Activated CD4-positive, alpha-beta T cell treated with anti-CD3 and anti-CD28 coated beads, Interleukin-2, amount 50 U/mL, for 16 hours (primary cell): Measurements from ENCODE around the gene SOX13.
A peak's percentile ranks its signal among the peaks of the same experiment; 100 is the strongest.
"Not testable (repeated sequence)": the region's sequence is repeated elsewhere in the genome, so short reads cannot be mapped to it uniquely, and the experiment has no call there.

Source experiments
- DNase-seq: peaks from one replicate; pipeline ENCODE4 v3.0.0-alpha.2; 2020

SOX13 gene

GRCh38 chr1:204087893-204088528 lies 15.1 kb downstream of the SOX13 start:
- no peak for DNase-seq

GRCh38 chr1:204088596-204088995 lies 15.7 kb downstream of the SOX13 start:
- no peak for DNase-seq

DNA sequence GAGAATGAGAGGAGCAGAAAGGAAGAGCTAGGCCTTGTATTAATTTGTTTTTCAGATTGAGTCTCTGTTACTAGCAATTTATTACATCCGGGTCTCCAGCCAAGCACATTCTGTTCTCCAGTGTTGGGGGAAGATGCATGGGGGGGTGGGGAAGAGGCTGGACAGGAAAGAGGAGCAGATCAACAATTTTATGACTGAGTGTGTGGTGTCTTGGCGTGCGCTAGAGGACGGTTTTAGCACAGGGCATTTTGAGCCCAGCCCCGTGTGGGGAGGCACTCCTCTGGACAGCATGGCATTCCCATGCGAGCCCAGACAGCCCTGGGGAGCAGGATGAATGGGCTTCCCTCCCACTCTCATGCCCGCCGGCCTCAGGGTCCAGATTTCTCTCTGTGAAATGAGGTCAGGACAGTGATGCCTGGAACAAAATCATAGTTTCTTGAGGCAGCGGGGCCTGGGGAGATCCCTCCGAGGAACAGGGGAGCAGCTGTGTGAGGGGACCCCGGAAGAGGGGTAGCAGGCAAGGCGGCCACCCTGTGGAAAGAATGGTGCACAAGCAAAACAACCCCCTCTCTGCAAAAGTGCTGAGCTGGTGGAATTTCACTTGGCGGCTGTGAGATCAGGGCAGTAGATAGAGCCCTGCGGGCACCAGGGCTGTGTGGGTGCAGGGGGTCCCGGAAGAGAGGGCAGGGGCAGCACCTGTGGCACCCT lies 16.3 kb downstream of the SOX13 start:
- no peak for DNase-seq

GRCh38 chr1:204090132-204090531 lies 17.2 kb downstream of the SOX13 start:
- DNase-seq = not testable (repeated sequence)

GRCh38 chr1:204091066-204091465 lies 18.2 kb downstream of the SOX13 start:
- no peak for DNase-seq

DNA sequence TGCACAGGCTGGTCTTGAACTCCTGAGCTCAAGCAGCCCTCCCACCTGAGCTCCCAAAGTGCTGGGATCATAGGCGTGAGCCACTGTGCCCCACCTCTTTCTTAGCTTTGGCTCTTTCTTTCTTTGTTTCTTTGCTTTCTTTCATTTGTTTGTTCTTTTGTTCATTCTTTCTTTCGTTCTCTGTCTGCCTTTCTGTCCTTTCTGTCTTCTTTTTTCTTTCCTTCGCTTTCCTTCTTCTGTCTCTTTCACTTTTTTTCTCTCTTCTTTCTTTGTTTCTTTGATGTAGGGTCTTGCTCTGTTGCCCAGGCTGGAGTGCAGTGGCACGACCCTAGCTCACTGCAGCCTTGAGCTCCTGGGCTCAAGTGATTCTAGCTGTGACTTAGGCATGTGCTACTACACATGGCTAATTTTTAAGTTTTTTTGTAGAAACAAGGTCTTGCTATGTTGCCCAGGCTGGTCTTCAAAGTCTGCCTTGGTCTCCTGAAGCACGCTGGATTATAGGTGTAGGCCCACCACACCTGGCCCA lies 18.9 kb downstream of the SOX13 start:
- DNase-seq = no peak

DNA sequence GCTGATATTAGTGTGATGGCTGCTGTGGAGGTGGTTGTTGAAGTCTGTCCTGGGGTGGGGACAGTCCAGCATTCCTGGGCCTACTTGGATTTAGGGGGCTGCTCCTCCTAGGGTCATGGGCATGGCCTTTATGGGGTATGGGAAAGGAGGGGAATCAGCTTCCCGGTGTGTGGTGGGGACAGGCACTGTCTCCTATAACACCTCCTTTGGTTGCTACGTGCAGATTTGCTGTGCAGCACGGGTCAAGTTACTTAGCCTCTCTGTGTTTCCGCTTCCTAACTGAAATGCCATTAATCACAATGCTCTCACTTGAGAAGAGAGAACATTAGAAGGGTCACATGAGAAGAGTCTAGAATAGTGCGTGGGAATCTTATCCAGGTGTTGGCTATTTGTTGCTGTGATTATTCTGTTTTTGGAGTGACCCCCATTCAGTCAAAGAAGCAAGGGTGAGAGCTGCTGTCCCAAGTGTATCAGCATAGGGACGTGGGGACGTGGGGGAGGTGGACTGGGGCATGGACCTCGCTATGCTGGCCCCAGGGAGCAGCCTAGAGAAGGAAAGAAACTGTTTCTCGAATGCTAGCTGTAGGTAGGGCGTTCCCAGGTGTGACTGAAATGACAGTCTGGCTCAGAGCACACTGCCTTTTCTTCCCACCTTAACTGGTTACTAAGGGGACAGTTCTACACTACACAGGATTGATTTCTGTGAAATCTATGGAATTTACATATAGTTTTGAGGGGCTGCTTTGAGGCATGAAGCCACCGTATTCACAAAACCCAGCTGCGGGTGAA lies 19.9 kb downstream of the SOX13 start:
- DNase-seq = no peak

DNA sequence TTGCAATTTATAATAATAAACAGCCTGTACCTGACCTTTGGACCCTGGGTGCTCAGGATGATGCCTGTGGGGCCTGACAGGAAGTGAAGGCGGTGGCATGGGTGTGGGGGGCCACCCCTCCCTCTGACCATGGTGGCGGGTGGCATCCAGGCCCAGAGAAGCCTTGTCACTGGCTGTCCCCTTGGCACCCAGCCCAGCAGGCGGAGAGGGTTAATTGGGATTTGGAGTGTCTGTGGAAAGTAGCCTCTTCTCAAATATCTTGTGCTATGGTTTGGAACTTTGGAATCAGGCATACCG lies 20.5 kb downstream of the SOX13 start:
- no peak for DNase-seq

DNA sequence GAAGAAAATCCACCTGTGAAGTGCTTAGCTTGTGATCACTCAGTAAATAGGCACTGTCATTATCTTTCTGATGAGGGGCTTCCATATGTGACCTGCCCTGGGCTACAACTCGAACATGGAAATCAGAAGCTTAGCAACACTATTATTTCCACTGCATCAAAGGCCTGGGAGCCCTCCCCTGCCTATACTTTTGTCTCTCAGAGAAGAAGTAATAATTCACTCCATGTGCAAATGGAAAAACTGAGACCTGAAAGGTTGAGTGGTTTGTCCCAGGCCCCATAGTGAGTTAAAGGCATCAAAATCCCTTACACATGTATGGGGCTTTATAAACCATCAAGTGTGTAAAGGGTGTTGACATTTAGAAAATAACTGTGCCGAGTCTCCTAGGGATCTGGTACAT lies 20.9 kb downstream of the SOX13 start:
- DNase-seq = no peak

- DNase-seq = no peak
Measured at GRCh38 chr1:204094313-204094729, 21.4 kb downstream of the SOX13 start.

- DNase-seq = no peak
Measured at GRCh38 chr1:204094856-204095634, 22.1 kb downstream of the SOX13 start.

DNA sequence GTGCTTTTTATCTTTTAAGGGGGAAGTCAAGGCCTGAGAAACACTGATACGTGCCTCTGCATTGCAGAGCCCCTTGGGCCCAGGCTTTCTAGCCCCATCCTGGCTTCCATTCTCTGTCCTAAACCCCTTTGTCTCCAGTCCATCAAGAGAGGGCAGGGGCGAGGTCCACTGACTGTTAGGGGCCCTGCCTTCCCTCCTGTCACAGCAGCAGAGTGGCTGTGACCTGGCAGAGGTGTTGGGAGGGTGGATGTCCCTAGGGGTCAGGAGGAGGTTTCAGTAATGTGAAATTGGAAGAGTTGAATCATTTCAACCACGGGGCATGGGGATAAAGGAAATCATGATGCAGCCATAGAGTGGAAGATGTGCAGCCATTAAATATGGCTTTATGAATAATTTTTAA lies 24.0 kb downstream of the SOX13 start:
- no peak for DNase-seq

GRCh38 chr1:204098683-204099082 lies 25.8 kb downstream of the SOX13 start:
- no peak for DNase-seq

DNA sequence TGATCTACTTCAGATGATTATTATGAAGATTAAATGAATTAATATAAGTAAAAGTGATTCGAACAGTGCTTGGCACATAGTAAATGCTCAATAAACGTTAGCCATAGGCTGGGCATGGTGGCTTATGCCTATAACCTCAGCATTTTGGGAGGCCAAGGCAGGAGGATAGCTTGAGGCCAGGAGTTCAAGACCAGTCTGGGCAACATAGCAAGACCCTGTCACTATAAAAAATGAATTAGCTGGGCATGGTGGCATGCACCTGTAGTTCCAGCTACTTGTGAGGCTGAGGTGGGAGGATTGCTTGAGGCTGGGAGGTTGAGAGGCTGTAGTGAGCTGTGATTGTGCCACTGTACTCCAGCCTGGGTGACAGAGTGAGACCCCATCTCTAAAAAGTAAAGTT lies 26.8 kb downstream of the SOX13 start:
- DNase-seq = not testable (repeated sequence)

DNA sequence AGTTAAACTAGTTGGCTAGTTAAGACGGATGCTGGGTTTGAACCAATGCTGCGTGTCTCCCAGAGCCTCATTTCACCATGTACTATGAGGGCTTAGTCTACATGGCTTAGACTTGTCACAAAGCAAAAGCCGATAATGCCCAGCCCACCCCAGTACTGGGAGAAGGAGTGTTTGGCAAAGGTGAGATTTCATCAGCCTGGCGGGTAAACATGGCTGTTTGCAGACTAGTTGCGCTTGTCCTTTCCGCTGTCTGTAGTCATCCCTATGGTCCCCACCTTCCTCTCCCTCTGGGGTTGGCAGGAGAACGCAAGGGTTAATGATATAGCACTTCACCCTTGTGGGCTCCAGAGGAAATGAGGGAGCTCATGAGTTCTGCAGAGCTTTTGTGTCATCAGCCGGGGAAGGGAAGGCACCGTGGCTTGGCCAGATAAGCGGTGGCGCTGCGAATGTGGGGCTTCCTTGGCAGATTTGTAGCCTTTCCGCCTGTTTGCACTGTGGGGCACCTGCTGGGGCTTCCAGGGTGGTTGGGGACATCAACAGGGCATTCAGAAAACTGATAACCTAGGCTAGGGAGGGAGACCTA lies 29.2 kb downstream of the SOX13 start:
- peak; percentile 23 for DNase-seq

DNA sequence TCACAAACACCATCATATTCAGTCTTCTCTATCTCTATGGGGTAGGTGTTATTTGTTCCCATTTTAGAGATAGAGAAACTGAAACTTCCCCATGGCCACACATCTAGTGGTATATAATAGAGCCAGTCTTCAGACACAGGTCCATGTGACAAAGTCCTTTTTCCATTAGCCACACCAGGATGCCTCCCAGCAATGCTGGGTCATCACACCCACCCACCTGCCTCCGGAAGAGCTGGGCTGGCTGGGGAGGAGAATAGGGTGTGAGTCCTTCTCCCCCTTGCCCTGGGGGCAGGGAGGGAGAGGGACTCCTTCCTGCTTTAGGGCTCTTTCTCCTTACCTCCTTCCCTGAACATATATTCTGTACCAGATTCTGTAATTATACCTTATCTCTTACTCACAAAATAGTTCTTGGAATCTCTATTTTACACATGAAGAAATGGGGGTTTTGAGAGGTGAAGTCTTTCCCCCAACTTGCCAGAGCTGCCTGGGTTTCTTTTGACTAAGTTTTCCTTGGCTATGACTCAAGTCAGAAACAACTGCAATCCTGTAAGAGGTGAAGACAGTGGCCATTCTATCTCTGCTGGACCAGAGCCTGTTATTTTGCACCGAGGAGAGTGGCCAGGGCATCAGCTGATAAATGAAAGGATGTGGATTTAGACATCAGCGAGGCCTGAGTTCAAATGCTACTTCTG lies 30.0 kb downstream of the SOX13 start:
- DNase-seq = peak; percentile 23

DNA sequence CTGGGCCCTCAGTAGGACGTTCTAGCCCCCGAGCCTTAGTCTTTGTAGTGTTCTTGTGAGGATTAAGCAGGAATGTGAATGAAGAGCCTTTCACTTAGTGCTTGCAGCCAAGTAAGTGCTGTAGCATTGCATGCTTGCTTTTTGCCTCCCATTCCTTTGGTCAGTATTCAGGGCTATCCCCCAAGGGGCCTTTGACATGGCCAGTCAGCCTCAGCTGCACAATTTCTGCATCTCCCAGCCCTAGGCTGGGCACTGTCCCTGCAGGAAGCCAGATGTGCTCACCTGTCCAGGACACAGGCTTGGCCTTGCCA lies 30.5 kb downstream of the SOX13 start:
- DNase-seq = no peak

GRCh38 chr1:204104331-204105130 lies 31.6 kb downstream of the SOX13 start:
- peak; percentile 41 for DNase-seq

GRCh38 chr1:204105131-204105515 lies 32.2 kb downstream of the SOX13 start:
- DNase-seq = no peak

GRCh38 chr1:204106825-204107224 lies 33.9 kb downstream of the SOX13 start:
- no peak for DNase-seq

- no peak for DNase-seq
Measured at GRCh38 chr1:204107892-204108291, 35.0 kb downstream of the SOX13 start.
